ENCODE data around the gene RGS8.

Gene RGS8

DNA sequence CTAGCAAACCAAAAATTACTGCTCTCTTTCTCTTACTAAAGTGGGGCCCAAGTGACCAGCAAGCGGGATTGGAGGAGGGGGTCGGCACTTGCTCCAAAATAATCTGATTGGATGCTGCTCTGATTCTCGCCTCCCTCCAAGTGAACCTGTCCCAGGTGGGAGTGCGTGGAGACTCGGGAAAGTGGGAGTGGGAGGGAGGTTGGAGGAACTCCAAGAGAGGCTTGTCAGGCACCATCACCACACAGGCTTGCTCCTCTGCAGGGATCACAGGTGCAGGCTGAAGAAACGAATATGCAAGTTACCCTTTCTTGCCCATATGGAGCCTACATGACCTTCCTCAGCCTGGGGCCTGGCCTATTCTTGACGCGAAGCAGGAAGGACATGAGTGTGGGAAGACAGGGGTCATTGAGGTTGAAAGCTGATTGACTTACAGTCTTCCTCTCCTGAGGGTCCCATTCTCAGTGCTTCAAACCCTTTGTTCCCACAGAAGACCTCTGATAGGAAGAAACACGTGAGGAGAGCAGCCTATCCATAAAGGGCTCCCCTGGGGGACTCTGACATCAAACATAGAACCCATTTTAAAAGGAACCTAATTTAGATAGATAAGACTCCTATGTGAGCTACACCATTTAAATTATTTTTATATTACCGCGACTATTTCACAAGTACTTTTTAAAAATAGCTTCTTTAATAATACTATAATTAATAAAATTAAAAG is 14.2 kb downstream of the RGS8 start:
- no peak for DNase-seq

DNA sequence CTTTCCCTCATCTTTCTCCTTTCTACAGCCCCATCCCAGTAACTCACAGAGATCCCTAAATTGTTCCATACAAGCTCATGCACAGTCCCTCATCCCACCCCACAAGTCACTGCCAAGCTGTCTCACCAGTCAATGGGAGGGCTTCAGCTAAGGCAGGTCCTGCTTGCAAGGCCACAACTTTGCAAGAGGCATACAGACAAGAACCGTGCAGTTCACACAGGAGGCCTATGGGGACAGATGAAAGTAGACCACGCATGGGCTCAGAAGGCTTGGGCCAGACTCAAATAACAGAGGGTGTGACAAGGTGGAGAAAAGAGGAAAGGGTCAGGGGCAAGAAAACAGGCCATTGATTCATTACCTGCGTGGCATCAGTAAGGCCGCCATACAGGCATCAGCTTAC is 15.1 kb downstream of the RGS8 start:
- no peak for DNase-seq

DNA sequence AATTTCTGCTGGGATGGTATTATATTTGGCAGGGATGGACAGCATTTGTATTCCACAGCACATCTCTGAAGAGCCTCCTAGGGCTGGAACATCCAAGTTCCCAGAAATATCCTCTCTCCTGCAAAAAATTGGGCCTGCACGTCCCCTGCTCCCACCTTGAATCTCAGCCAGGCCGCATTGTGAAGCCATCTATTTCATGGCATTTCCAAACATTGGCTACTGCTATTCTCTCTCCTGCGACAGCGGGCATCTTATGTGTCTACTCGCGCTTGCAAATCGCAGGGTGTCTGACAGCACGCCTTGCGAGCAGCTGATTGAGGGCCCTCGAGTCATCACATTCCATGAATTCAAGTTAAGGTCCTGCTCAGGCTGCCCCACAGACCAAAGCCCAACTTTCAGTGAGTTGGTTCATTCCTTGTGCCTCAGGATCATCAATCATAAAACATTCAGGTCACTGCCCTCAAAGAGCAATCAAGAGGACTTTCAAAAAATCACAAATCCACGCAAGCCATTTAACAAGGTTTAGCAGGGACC is 15.8 kb downstream of the RGS8 start:
- DNase-seq, result no peak

DNA sequence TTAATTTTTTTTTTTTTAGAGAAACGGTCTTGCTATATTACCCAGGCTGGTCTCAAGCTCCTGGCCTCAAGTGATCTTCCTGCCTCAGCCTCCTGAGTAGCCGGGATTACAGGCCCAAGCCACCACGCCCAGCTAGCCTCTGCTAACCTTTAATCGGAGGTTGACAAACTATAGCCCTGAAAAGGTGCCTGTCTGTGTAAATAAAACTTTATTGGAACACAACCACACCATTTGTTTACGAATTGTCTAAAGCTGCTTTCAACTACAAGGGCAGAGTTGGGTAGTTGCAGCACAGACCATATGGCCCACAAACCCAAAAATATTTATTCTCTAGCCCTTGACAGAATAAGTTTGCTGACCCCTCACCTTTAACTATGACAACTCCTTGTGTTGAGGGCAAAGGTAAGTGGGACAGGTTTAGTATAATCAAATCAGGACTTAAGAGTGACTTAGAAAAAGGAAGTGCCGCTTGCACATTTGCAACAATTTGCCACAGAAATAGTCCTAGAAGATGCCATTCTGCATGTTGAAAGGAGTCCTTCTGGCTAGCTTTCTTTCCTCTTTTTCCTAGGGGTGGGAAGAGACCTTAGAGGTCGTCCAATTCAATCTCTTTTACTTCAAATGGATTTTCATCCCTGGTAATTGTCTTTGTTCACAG is 16.4 kb downstream of the RGS8 start:
- no peak for DNase-seq

DNA sequence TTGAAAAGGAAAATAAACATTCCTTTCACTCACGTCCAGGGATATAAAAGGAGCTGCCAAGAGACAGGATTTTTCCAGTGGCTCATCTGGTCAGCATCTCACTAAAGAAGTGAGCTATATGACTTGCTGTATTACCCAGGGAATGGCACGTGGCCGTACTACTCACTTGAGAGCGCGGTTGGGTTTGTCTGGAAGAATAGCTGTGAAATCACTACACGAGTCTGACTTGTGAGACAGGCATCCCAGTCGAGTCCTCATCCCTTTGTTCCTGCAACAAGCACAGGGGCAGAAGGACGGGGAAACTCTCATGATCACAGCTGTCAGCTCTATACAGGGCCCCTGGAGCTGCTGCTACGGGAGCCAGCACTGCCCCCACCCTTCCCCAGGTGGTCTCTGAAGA is 17.7 kb downstream of the RGS8 start:
- no peak for DNase-seq

DNA sequence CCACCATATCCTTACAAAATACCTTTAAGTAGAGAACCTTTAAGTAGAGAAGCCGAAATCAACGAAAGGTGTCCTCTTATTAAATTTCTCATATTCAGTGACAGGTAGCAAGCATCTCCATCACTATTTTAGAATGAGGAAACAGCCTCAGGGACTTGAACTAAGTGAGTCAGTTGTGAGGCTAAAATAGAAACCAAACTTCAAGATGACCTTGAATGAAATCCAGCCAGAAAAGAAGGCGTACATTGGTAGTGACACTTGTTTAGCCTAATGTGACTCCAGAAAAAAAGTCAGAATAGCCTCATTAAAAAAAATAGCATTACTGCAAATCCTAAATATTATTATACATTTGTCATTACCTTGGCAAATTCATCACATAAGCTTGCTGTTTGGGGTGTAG is 20.1 kb downstream of the RGS8 start:
- no peak for DNase-seq

DNA sequence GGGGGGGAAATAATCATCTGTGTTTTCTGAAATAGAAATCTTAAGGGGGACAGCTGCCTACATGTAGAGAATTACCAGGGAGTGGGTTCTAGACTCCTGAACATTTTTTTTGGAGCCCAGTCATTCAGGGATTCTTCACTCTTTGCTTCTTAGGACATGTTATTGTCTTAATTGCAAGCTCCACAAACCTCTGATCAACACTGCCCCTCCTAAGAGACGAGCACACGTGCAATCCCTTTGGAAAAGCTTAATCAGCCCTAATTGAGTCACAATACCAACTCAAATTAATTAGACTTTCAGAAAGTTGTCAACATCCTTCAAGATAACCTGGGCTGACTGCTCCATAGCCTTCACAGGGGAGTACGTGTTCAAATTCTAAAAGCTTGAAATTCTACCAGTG is 21.4 kb downstream of the RGS8 start:
- DNase-seq, result no peak

DNA sequence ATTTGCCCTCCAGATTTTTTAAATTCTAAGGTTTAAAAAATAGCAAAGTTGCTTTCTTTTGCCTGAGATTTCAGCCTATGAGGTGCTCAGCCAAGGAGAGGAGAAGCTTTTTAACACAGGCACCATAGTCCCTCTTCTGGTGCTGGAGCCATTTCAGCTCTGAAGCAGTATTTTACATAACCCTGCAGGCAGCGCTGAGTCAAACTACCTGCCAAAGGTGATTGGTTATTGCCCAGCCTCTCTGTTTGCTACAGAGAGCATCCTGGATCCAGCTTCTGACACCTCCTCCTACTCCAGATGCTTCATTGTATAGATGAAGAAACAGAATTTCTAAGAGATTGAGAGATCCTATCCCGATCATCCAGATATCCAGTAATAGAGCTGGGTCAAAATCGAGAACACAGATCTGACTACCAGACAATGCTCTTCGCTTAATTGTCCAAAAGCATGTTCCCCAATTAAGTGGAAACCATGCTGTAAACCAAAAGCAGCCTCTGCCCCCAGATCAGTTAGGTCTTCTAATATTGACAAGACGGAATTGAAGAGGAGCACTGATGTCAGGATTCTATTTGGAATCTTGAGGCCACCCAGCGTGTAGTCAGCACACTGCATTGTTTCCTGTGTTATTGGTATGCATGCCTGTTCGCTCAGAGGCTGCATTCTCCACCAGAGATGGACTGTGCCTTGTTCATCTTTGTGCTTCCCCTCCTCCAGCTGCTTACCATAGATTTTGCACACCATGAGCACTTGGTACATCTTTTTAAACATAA is 22.1 kb downstream of the RGS8 start:
- no peak for DNase-seq

DNA sequence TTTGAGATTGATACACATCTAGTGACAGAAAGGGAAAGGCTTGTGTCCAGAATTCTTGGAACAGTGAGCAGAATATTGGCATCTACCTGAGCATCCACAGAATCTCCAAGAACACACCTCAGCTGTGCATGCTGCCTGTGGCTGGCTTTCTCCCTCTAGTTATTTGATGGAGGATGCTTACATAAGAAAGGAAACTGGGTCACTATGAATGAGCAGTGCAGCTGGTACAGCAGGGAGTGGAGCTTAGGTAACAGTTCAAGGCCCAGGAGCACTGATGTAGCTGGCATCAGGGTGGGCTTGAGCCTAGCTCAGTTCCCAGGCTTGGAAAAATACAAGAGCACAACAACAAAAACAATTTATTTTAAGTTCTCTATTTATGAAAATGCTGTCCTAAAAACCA is 26.3 kb downstream of the RGS8 start:
- no peak for DNase-seq

DNA sequence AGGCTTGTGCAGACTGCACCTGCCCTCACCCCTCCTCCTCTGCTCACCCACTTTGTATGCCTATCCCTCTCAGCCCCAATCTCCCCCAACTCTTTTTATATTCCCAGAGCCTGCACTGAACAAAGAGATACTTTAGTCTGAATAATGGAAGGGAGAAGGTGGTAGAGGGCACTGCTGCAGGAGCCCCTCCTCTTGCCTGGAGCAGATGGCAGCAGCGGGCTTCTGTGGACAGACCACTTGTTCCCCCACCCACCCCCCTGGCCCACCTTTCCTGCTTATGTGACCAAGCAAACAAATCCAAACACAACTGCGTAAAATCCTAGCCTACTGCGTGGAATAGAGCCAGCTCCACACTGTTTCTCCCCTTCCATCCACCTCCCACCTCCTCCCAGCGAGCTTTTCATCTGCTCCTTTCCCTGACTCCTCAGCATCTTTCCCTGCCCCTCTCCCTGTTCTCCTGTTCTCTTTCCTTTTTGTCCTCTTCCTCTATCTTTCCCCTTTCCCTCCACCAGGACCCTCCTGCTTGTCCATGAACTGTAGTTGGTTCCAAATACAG is 27.5 kb downstream of the RGS8 start:
- DNase-seq, result no peak

DNA sequence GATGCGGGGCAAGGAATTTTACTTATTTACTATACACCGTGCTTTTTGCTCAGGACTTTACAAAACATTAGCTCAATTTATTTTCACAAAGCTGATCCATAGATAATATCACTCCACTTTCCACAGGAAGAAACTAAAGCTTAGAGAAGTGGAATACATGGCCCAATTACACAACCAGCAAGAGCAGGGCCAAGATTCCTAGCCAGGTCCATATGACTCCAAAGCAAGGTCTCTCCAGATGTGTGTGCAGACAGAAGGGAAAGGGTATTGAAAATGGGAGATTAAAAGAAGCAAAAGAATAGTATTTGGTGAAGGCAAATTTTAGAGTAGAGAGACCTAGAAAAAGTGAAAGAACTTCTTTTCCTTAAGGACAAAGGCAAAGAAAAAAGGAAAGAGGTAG is 30.4 kb downstream of the RGS8 start:
- DNase-seq, result no peak

DNA sequence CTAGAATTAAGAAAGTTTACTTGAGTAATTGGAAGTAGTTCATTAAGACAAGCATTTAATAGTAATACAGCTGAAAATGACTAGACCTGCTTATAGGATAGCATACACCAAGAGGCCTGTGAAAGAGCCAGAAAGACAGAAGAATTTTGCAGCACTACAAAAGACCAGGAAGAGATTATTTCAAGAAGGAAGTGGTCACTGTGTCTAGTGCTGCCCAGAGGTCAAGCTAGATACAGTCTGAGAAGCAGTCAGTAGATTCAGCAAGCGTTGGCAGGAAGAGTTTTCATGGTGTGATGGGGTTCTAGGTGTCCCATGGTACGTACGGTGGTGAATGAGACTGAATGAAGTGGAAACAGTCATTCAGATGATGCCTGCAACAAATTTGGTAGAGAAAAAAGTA is 31.5 kb downstream of the RGS8 start:
- DNase-seq, result no peak

DNA sequence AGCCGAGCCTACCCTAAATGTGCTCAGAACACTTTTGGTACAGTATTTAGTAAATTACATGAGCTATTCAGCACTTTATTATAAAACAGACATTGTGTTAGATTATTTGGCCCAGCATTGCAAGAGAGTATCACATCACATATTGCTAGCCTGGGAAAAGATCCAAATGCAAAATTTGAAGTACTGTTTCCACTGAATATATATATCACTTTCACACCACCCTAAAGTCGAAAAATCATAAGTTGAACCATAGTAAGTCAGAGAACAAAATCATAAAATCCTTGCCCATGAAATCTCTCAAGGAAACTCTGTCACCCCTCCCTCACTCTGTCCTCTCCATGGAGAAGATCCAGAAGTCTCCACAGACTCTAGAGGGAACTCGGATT is 33.1 kb downstream of the RGS8 start:
- DNase-seq, result no peak

DNA sequence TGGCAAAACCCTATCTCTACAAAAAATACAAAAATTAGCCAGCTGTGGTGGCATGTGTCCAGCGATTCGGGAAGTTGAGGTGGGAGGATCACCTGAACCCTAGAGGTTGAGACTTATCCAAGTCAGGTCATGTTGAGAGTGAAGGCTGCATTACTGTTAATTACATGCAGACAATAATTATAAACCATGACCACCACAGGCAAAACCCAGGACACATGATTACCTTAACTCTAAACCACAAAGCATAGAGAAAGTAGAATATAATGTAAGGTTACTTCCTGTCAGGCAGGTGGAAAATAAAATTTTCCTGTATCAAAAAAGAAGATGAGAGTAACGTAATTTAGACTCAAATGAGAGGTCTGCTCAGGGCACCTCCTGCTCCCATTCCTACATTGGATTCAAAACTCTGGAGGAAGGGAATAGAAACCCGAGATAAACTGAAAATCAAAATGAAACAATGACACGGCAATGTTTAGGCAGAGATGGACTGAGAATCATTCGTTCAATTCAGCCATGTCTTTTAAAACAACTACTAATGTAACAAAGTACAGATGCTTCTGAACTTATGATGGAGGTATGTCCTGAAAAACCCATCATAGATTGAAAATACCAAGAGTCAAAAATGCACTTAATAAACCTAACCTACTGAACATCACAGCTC is 33.6 kb downstream of the RGS8 start:
- DNase-seq, result no peak

DNA sequence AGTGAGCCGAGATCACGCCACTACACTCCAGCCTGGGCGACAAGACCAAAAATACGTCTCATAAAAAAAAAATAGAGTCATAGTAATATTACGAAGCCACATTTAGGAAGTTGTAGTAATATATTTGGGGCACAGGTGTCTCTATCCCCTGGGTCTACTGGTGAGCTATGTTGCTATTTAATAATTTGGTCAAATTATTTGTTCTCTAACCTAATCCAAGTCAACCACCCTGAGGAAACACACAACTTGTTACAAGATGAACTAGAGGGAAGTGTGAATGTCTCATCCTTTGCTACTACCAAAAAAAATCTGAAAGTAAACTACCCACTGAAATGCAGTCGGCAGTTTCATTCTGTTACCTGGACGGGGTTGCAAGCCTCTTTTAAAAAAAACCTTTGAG is 35.3 kb downstream of the RGS8 start:
- DNase-seq, result no peak

DNA sequence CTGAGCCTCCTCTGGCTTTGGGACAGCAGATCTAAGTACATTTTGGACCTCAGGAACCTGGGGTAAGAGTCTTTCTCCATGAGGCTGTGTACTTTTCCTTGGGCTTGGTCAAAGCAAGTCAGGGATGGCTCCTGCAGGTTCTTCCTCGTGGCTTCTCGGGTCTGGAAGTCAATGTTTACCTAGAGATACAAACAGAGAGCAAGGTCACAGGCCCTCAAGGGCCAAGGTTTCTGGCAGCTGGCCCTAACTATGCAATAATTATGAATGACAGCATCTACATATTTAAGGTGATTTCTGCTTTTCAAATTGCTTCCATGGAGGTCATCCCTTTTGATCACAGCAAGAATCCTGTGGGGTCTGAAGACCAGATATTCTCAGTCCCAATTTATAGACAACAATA is 37.6 kb downstream of the RGS8 start:
- DNase-seq, result no peak

DNA sequence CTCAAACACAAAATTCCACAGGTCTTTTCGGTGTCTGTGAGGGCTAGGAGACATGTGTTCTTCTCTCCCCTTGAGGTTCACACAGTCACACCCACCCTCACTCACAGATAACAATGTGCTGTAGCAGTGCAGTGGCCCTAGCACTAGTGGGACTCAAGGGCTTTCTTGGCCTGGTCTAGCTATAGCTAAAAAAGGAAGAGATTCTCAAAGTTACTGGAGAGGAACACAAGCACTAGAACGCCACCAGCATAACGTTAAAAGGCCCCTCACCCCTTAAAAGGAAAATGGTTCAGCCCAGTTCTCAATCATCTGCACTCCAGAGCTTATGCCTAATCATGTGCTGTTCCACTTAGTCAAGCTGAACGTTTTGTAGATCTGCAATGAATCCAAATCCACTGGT is 39.5 kb downstream of the RGS8 start:
- DNase-seq, result no peak

DNA sequence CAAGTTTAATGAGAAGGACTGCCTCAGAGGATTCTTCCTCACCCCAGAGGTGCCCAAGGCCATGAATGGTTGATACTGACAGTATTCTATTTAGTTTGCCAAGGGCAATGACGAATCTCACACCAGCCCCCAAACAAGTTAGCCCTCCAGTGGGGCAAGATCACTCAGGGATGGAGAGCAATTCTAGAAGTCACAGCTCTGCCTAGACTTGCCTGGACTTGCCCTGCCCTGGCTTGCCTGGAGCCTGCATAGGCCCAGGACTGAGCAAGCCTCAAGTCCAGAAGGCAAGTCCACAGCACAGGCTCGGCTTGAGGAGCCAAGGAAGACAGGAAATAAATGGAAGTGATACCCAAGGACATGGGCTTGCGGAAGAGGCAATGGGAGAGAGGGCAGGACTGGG is 40.7 kb downstream of the RGS8 start:
- no peak for DNase-seq

DNA sequence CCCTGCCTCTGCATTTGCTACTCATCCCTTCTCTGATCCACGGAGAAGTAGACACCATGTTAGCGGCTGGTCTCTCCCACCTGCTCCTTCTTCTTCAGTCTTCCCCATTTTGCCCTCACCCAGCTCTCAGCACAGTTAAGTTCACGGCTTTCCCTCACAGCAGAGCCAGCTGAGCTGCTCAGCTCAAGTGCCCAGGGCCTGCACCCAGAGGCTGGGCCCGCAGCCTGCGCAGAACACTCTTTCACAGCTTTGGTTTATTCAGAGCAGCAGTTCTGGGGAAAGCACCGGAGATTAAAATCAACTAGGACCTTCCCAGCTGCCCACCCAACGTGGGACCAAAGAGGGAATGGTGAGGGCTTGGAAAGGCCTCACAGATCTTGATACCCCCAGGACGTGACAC is 41.9 kb downstream of the RGS8 start:
- DNase-seq, result no peak

DNA sequence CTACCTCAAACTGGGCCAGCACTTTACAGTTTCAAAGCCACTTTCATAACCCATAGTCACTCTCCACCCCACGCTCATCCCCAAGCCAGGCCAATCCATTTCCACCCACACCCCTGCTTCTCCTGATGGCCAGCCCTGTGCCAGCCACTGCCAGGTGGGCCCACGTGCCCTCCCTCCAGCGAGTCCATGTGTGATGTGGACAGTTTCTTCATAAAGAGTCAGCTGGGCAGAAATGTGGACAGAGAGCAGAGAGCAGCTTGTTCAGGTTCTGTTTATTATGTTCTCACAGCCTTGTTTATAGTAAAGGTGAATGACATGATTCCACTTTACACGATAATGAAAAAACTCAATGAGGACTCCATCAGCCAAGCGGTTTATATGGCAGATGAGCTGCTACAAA is 42.8 kb downstream of the RGS8 start:
- no peak for DNase-seq

DNA sequence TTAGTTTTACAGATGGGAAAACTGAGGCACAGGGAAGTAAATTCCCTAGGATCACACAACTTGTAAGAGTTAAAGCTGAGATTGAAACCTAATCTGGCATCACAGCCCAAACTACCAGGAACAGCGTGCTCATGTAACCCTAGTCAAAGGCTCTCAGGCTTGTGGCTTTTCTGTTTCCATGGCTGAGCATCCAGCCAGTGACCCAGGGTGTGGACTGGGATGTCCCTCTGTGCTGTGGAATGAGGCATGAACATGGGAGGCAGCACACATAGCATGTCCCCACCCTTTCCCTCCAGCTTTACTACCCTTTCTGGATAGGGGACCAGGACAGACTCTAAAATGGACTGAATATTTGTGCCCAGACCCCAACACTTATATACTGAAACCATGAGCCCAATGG is 45.1 kb downstream of the RGS8 start:
- no peak for DNase-seq

DNA sequence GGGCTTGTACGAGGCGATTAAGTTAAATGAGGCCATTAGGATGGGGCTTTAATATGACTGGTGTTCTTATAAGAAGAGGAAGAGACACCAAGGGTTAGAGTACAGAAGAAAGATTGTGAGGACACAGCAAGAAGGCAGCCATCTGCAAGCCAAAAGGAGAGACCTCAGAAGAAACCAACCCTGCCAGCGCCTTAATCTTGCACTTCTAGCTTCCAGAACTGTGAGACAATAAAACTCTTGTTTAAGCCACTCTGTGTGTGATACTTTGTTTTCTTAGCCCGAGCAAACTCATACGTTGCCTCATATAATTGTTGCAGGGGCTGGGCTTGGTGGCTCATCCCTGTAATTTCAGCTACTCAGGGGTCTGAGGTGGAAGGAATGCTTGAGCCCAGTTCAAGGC is 46.6 kb downstream of the RGS8 start:
- DNase-seq, result no peak

DNA sequence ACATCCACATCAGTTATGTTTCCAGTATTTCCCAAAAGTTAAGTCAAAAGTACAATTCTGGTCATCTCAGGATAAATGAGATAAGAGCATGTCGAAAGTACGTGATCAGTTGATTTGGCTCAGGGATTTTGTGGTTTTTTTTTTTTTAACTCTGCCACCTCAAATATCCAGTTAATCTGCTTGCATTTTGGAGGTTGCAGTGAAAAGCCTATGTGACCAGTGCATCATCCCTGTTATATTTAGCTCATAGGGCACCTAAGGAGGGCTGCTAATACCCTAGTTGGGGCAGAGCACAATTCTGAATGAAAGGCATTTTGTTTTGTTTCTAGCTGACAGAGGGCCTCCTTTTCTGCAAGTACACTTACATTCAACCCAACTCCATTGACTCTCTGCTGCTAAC is 48.5 kb downstream of the RGS8 start:
- no peak for DNase-seq
